ENCODE measurements around the gene SOX6. TPM values are rescaled to one million over a fixed set of nuclear protein-coding genes. Genes with fewer than 3 reads are reported as not detected.

Gene SOX6
- polyA plus RNA-seq, 1 donor (not counting 4 experiments of a cell fraction or from before 2014, with no cell fraction given), result 6.0 TPM

GRCh38 chr11:16287630-16288280, 68.6 kb downstream of the SOX6 start:
- H3K9ac ChIP-seq (ENCODE audit: control insufficient read depth, extremely low read depth, insufficient read depth, low read length), result no peak overlapping the region
- H3K9me1 ChIP-seq (ENCODE audit: control insufficient read depth, extremely low read depth, insufficient read depth, low read length), result no peaks in the 10 kb centered on the region
- DNase-seq (ENCODE audit: low read depth, low spot score) (no peak), FAIRE-seq (no peak)
- no peak for TF ChIP-seq EZH2 (IDR thresholded peaks at IDR 0.05; ENCODE audit: low read length)
- TF ChIP-seq CTCF (optimal IDR thresholded peaks at IDR 0.05 in 1 of 3, IDR thresholded peaks at IDR 0.05 in 1 of 3, conservative IDR thresholded peaks at IDR 0.05 in 1 of 3; ENCODE audit: extremely low read depth in 1 of 3, insufficient read depth in 2 of 3, low read length in 3 of 3), result no peak
- no peak overlapping the region for H3K27ac ChIP-seq (ENCODE audit: control insufficient read depth, insufficient read depth, low read length)
- H3K4me1 ChIP-seq (ENCODE audit: control insufficient read depth, extremely low read depth, insufficient read depth, low read length), result no peaks in the 10 kb centered on the region
- no peak overlapping the region for H2AFZ ChIP-seq (ENCODE audit: control insufficient read depth, low read length)
- no peaks in the 10 kb centered on the region for H3K27me3 ChIP-seq (ENCODE audit: control insufficient read depth, extremely low read depth, insufficient read depth, low read length)
- H4K20me1 ChIP-seq (ENCODE audit: control insufficient read depth, extremely low read depth, insufficient read depth, low read length), result no peaks in the 10 kb centered on the region
- dilution Hi-C loops (cut with MboI; ENCODE audit: extremely low pct_ligation_motif_present, low sequenced_read_pairs), result no loop called here
- no peak overlapping the region for H3K4me3 ChIP-seq (ENCODE audit: control insufficient read depth in 2 of 3, extremely low read depth in 1 of 3, insufficient read depth in 2 of 3, low read depth in 1 of 3, low read length in 3 of 3)
- no peak overlapping the region for H3K4me2 ChIP-seq (ENCODE audit: control insufficient read depth, extremely low read depth, insufficient read depth, low read depth, low read length)
- H3K9me3 ChIP-seq (ENCODE audit: control insufficient read depth, low read depth, low read length), result no peaks in the 10 kb centered on the region
- H3K79me2 ChIP-seq (ENCODE audit: control insufficient read depth, insufficient read depth, low read length), result no peaks in the 10 kb centered on the region
- no peaks in the 10 kb centered on the region for H3K36me3 ChIP-seq (ENCODE audit: control insufficient read depth in 2 of 2, extremely low read depth in 1 of 2, insufficient read depth in 2 of 2, low read length in 2 of 2)

GRCh38 chr11:16286095-16286494, 70.3 kb downstream of the SOX6 start:
- FAIRE-seq, result no peak

More at GRCh38 chr11:16286095-16286494, 70.3 kb downstream of the SOX6 start:
- Histone ChIP-seq H3K4me1 (ENCODE audit: control insufficient read depth, extremely low read depth, insufficient read depth, low read length) (no peaks in the 10 kb centered on the region), H3K27me3 (ENCODE audit: control insufficient read depth, extremely low read depth, insufficient read depth, low read length) (no peaks in the 10 kb centered on the region), H3K9me3 (ENCODE audit: control insufficient read depth, low read depth, low read length) (no peaks in the 10 kb centered on the region), H4K20me1 (ENCODE audit: control insufficient read depth, extremely low read depth, insufficient read depth, low read length) (no peaks in the 10 kb centered on the region), H3K9ac (ENCODE audit: control insufficient read depth, extremely low read depth, insufficient read depth, low read length) (no peak overlapping the region), H3K79me2 (ENCODE audit: control insufficient read depth, insufficient read depth, low read length) (no peaks in the 10 kb centered on the region), H3K9me1 (ENCODE audit: control insufficient read depth, extremely low read depth, insufficient read depth, low read length) (no peaks in the 10 kb centered on the region), H2AFZ (ENCODE audit: control insufficient read depth, low read length) (no peak overlapping the region), H3K36me3 (ENCODE audit: control insufficient read depth in 2 of 2, extremely low read depth in 1 of 2, insufficient read depth in 2 of 2, low read length in 2 of 2) (no peaks in the 10 kb centered on the region), H3K27ac (ENCODE audit: control insufficient read depth, insufficient read depth, low read length) (no peak overlapping the region), H3K4me3 (ENCODE audit: control insufficient read depth in 2 of 3, extremely low read depth in 1 of 3, insufficient read depth in 2 of 3, low read depth in 1 of 3, low read length in 3 of 3) (no peak overlapping the region), H3K4me2 (ENCODE audit: control insufficient read depth, extremely low read depth, insufficient read depth, low read depth, low read length) (no peak overlapping the region)
- dilution Hi-C loops (cut with MboI; ENCODE audit: extremely low pct_ligation_motif_present, low sequenced_read_pairs), result no loop called here
- DNase-seq (ENCODE audit: low read depth, low spot score), result no peak
- no peak for TF ChIP-seq CTCF (optimal IDR thresholded peaks at IDR 0.05 in 1 of 3, IDR thresholded peaks at IDR 0.05 in 1 of 3, conservative IDR thresholded peaks at IDR 0.05 in 1 of 3; ENCODE audit: extremely low read depth in 1 of 3, insufficient read depth in 2 of 3, low read length in 3 of 3)

Data from keratinocyte (primary cell).